A549 (cell line): ENCODE data around the gene WTAP. TPM values are rescaled to one million over a fixed set of nuclear protein-coding genes. Genes with fewer than 3 reads are reported as not detected.
A peak's percentile ranks its signal among the peaks of the same experiment; 100 is the strongest.
"Not testable (repeated sequence)": the region's sequence is repeated elsewhere in the genome, so short reads cannot be mapped to it uniquely, and the experiment has no call there.

Experiments
- ATAC-seq, 2 experiments: fragments of 200-7000 bp in 1 of 2; fragments of >200 bp in 1 of 2; cut with Nextera tagmentation in 1 of 2; cut with Tn5 transposase in 1 of 2; 3 replicates each; pipeline versions ENCODE4 v1.8.0 to v1.9.1; 2018 to 2020; ENCODE audit warnings: mild to moderate bottlenecking in 1 of 2, moderate library complexity in 1 of 2
- CTCF ChIA-PET: fragments of 300-600 bp; sonication (Branson Sonifier 250); formaldehyde crosslinking; extraction: SDS; loops from one replicate; lab custom pipeline; 2021; ENCODE audit warnings: antibody characterized with exemption, inconsistent platforms; lab: Yijun Ruan, JAX
- POLR2A ChIA-PET: fragments of 350-600 bp; formaldehyde crosslinking; extraction: SDS; loops from one replicate; lab custom pipeline; 2021; ENCODE audit warnings: antibody characterized with exemption, inconsistent platforms; lab: Yijun Ruan, JAX
- DNase-seq, 2 experiments: peaks; one replicate each; pipeline versions ENCODE4 v3.0.0 to v3.0.0-alpha.2; 2011 to 2016; ENCODE audit warnings: low read depth in 1 of 2, low spot score in 1 of 2
- FAIRE-seq: peaks from 2 replicates; lab custom pipeline; 2011; peaks lifted over from hg19 to GRCh38; lab: Jason Lieb, UNC
- H3K27ac ChIP-seq, 2 experiments: fragments of >200 bp; sonication (Bioruptor Twin); formaldehyde crosslinking; 3 replicates each; pipeline ENCODE4 v1.5.1; 2016 to 2017
- H3K4me1 ChIP-seq: fragments of >200 bp; sonication (Bioruptor Twin); formaldehyde crosslinking; 3 replicates; pipeline ENCODE4 v1.6.1; 2016
- H3K4me2 ChIP-seq: fragments of >200 bp; sonication (Bioruptor Twin); formaldehyde crosslinking; 3 replicates; pipeline ENCODE4 v1.6.1; 2016
- H3K4me3 ChIP-seq: fragments of >200 bp; sonication (Bioruptor Twin); formaldehyde crosslinking; 3 replicates; pipeline ENCODE4 v1.5.1; 2016
- H3K9me3 ChIP-seq: fragments of >200 bp; sonication (Bioruptor Twin); formaldehyde crosslinking; 3 replicates; pipeline ENCODE4 v1.6.1; 2016
- ATOH8 ChIP-seq: fragments of 250-450 bp; sonication (Bioruptor Pico); IDR thresholded peaks from 2 replicates; pipeline ENCODE4 v1.5.0; 2020; ENCODE audit warnings: low read depth, mild to moderate bottlenecking, moderate library complexity
- CBX2 ChIP-seq: fragments of 200-600 bp; sonication (generic); IDR thresholded peaks from 2 replicates; pipeline ENCODE4 v1.6.1; 2016; ENCODE audit warnings: low read depth, mild to moderate bottlenecking, borderline replicate concordance
- CBX8 ChIP-seq: fragments of 200-600 bp; sonication (generic); IDR thresholded peaks from 2 replicates; pipeline ENCODE4 v1.6.1; 2016
- CEBPB ChIP-seq, 2 experiments: fragments of >200 bp in 1 of 2; sonication (Bioruptor Twin) in 1 of 2; formaldehyde crosslinking in 1 of 2; IDR thresholded peaks; 2 replicates each; pipeline ENCODE4 v1.6.1; 2012 to 2016
- CHD4 ChIP-seq: fragments of 200-600 bp; sonication (generic); IDR thresholded peaks from 2 replicates; pipeline ENCODE4 v1.6.1; 2016; ENCODE audit warnings: antibody characterized with exemption, mild to moderate bottlenecking, borderline replicate concordance
- CTCF ChIP-seq: fragments of >200 bp; sonication (Bioruptor Twin); formaldehyde crosslinking; IDR thresholded peaks from 3 replicates; pipeline ENCODE4 v1.5.1; 2016
- ELK1 ChIP-seq: fragments of 150-350 bp; IDR thresholded peaks from 2 replicates; pipeline ENCODE4 v1.6.1; 2014; ENCODE audit warnings: low read depth, mild to moderate bottlenecking, low read length
- EP300 ChIP-seq, 2 experiments: fragments of >200 bp; sonication (Bioruptor Twin); formaldehyde crosslinking; IDR thresholded peaks; 2 replicates in 1 of 2; 3 replicates in 1 of 2; pipeline ENCODE4 v1.6.1; 2016 to 2017
- ESRRA ChIP-seq: fragments of 150-350 bp; IDR thresholded peaks from 2 replicates; pipeline ENCODE4 v1.6.1; 2014; ENCODE audit warnings: mild to moderate bottlenecking, low read length, borderline replicate concordance
- FOSL2 ChIP-seq, 2 experiments: fragments of 450-650 bp in 1 of 2; fragments of >200 bp in 1 of 2; sonication (Bioruptor Twin) in 1 of 2; formaldehyde crosslinking; IDR thresholded peaks; 2 replicates each; pipeline versions ENCODE4 v1.5.0 to v1.6.1; 2016 to 2020; ENCODE audit warnings: mild to moderate bottlenecking in 1 of 2, moderate library complexity in 1 of 2
- GATA3 ChIP-seq: IDR thresholded peaks from 2 replicates; pipeline ENCODE4 v1.6.1; 2012; ENCODE audit warnings: borderline replicate concordance
- HDAC2 ChIP-seq: fragments of 200-600 bp; sonication (generic); IDR thresholded peaks from 2 replicates; pipeline ENCODE4 v1.6.1; 2016
- HOXB13 ChIP-seq: fragments of 250-450 bp; sonication (Bioruptor Pico); IDR thresholded peaks from 2 replicates; pipeline ENCODE4 v1.5.0; 2020; ENCODE audit warnings: low read depth, mild to moderate bottlenecking, moderate library complexity
- HOXB5 ChIP-seq: fragments of 250-450 bp; sonication (Bioruptor Pico); IDR thresholded peaks from 2 replicates; pipeline ENCODE4 v1.5.0; 2020; ENCODE audit warnings: mild to moderate bottlenecking, moderate library complexity
- JUNB ChIP-seq: fragments of >200 bp; sonication (Bioruptor Twin); formaldehyde crosslinking; IDR thresholded peaks from 2 replicates; pipeline ENCODE4 v1.6.1; 2016
- KDM5A ChIP-seq: fragments of 200-600 bp; sonication (generic); IDR thresholded peaks from 2 replicates; pipeline ENCODE4 v1.6.1; 2016; ENCODE audit warnings: antibody characterized with exemption, mild to moderate bottlenecking
- MAFK ChIP-seq: fragments of 450-650 bp; IDR thresholded peaks from 2 replicates; pipeline ENCODE4 v1.6.1; 2014; ENCODE audit not compliant: partially characterized antibody
- NR3C1 ChIP-seq: fragments of >200 bp; sonication (Bioruptor Twin); formaldehyde crosslinking; IDR thresholded peaks from 3 replicates; pipeline ENCODE4 v1.6.1; 2017
- PHF8 ChIP-seq: fragments of 200-600 bp; sonication (generic); IDR thresholded peaks from 2 replicates; pipeline ENCODE4 v1.6.1; 2016; ENCODE audit warnings: low read depth, mild to moderate bottlenecking, antibody characterized with exemption, moderate library complexity, borderline replicate concordance
- POLR2A ChIP-seq: IDR thresholded peaks from 2 replicates; pipeline ENCODE4 v1.6.1; 2012; ENCODE audit warnings: mild to moderate bottlenecking, low read length
- RFX5 ChIP-seq: fragments of 450-650 bp; IDR thresholded peaks from 2 replicates; pipeline ENCODE4 v1.7.1; 2014; ENCODE audit warnings: antibody characterized with exemption, mild to moderate bottlenecking, moderate library complexity
- RNF2 ChIP-seq: fragments of 200-600 bp; sonication (generic); IDR thresholded peaks from 2 replicates; pipeline ENCODE4 v1.6.1; 2016; ENCODE audit warnings: low read depth, mild to moderate bottlenecking, antibody characterized with exemption, moderate library complexity, borderline replicate concordance
- SMC3 ChIP-seq: fragments of >200 bp; sonication (Bioruptor Twin); formaldehyde crosslinking; IDR thresholded peaks from 3 replicates; pipeline ENCODE4 v1.6.1; 2018; ENCODE audit warnings: inconsistent platforms
- SREBF2 ChIP-seq: fragments of 450-650 bp; IDR thresholded peaks from 2 replicates; pipeline ENCODE4 v1.6.1; 2014; ENCODE audit warnings: mild to moderate bottlenecking, moderate library complexity
- TFCP2L1 ChIP-seq: fragments of 250-450 bp; sonication (Bioruptor Pico); IDR thresholded peaks from 2 replicates; pipeline ENCODE4 v1.5.0; 2021; ENCODE audit warnings: mild to moderate bottlenecking
- USF2 ChIP-seq: fragments of 450-650 bp; IDR thresholded peaks from 2 replicates; pipeline ENCODE4 v1.6.1; 2014; ENCODE audit warnings: antibody characterized with exemption
- ZFP36 ChIP-seq: fragments of 450-650 bp; IDR thresholded peaks from 2 replicates; pipeline ENCODE4 v1.6.1; 2014; ENCODE audit warnings: borderline replicate concordance; ENCODE audit not compliant: partially characterized antibody
- ZNF302 ChIP-seq: fragments of 250-450 bp; sonication (Bioruptor Pico); IDR thresholded peaks from 2 replicates; pipeline ENCODE4 v1.9.0; 2021; ENCODE audit warnings: inconsistent platforms, mild to moderate bottlenecking, moderate library complexity
- WGBS: methylation state at CpG from one replicate; pipeline ENCODE4 v1.1.6; 2017; ENCODE audit errors: missing lambda C conversion rate; 5-methylcytosine and 5-hydroxymethylcytosine counted together
- polyA plus RNA-seq, 4 experiments: library from polyadenylated mRNA; depleted of rRNA in 3 of 4; stranded (reverse); fragments of >200 nt; fragmentation: RNase III in 1 of 4; extraction: RNeasy Plus Mini Kit Qiagen cat#74134 plus additional on column Dnase treatment in 1 of 4; gene quantifications; 2 replicates in 3 of 4; 3 replicates in 1 of 4; pipeline ENCODE4 v1.2.3, GENCODE V29; 2011 to 2017

WTAP gene
- polyA plus RNA-seq, 2 of the 4 experiments (the other 2 are of a cell fraction): 42.4 to 53.2 TPM

GRCh38 chr6:159701413-159701999, 25.8 kb upstream of the WTAP start (continued):
- TF ChIP-seq HOXB5 (no peak), KDM5A (no peak), RFX5 (no peak), MAFK (no peak), ZNF302 (CRISPR knock-in tag) (no peak), FOSL2 (IDR thresholded peaks at IDR 0.05) (peak; percentile 83), FOSL2 (CRISPR knock-in tag; IDR thresholded peaks at IDR 0.05) (peak; percentile 95), SMC3 (no peak), CTCF (no peak), GATA3 (peak; percentile 41; the same call in 1 of the 2 replicates), TFCP2L1 (CRISPR knock-in tag) (no peak), POLR2A (no peak), RNF2 (no peak)

GRCh38 chr6:159710603-159711002, 16.7 kb upstream of the WTAP start:
- H3K27ac ChIP-seq, H3K4me1 ChIP-seq, H3K9me3 ChIP-seq, FAIRE-seq, ATAC-seq, H3K4me2 ChIP-seq, DNase-seq, POLR2A ChIA-PET, H3K4me3 ChIP-seq: not testable (repeated sequence)
- WGBS: 93% methylated on average over 4 of the region's 4 CpGs
- CTCF ChIA-PET: interaction anchor here (0.9 to 1.0 kb wide), 2 partner anchors 10 to 19 kb away, joined by 3 to 4 read pairs; no protein-coding TSS in a partner anchor

GRCh38 chr6:159712389-159712788, 14.9 kb upstream of the WTAP start:
- H3K4me3 ChIP-seq, DNase-seq, ATAC-seq, POLR2A ChIA-PET, FAIRE-seq, H3K4me2 ChIP-seq, H3K27ac ChIP-seq, H3K9me3 ChIP-seq: not testable (repeated sequence)
- WGBS: 62% methylated on average over 3 of the region's 3 CpGs
- CTCF ChIA-PET: interaction anchor here (0.8 kb wide), 1 partner anchor 26 kb away, joined by 3 read pairs; no protein-coding TSS in a partner anchor
- peaks cover 20% of the 10 kb centered on the region for H3K4me1 ChIP-seq

GRCh38 chr6:159713984-159714383, 13.3 kb upstream of the WTAP start:
- ChIA-PET CTCF (interaction anchor here (1.6 kb wide), 1 partner anchor 17 kb away, joined by 4 read pairs; no protein-coding TSS in a partner anchor), POLR2A (no interaction called here)
- ATAC-seq: no peak
- H3K9me3 ChIP-seq: no peaks in the 10 kb centered on the region
- DNase-seq: no peak
- peaks cover 22% of the 10 kb centered on the region for H3K4me1 ChIP-seq
- FAIRE-seq: no peak
- H3K27ac ChIP-seq: no peak overlapping the region
- H3K4me2 ChIP-seq: no peak overlapping the region
- TF ChIP-seq ELK1 (no peak), EP300 (IDR thresholded peaks at IDR 0.05) (no peak), NR3C1 (no peak), ESRRA (no peak), ZNF302 (CRISPR knock-in tag) (no peak), CBX8 (no peak), ZFP36 (no peak), SREBF2 (no peak), CBX2 (no peak), USF2 (no peak), ATOH8 (no peak), CHD4 (no peak), HOXB13 (CRISPR knock-in tag) (no peak), JUNB (no peak), CEBPB (IDR thresholded peaks at IDR 0.05) (no peak), HDAC2 (no peak), MAFK (no peak), PHF8 (no peak)
- no peak overlapping the region for H3K4me3 ChIP-seq
- WGBS: 88% methylated on average over 7 of the region's 7 CpGs
